ENCODE measurements around the gene WDR1. TPM values are rescaled to one million over a fixed set of nuclear protein-coding genes. Genes with fewer than 3 reads are reported as not detected.
A peak's percentile ranks its signal among the peaks of the same experiment; 100 is the strongest.

WDR1 gene
- total RNA-seq, 1 experiment from 2014 or later, result 223 TPM

GRCh38 chr4:10115271-10115796, 1.3 kb downstream of the WDR1 start:
- Histone ChIP-seq H3K9ac (ENCODE audit: low read length) (peak overlapping the region; percentile 77), H3K36me3 (ENCODE audit: control insufficient read depth in 1 of 2, insufficient read depth in 2 of 2, low read length in 2 of 2) (peaks cover 39 to 50% of the 10 kb centered on the region in 2 experiments), H3K9me2 (ENCODE audit: insufficient read depth) (no peaks in the 10 kb centered on the region), H2AFZ (ENCODE audit: low read depth, low read length, poor library complexity, severe bottlenecking) (no peak overlapping the region), H3K27me3 (ENCODE audit: insufficient read depth, low read length) (no peaks in the 10 kb centered on the region), H3K9me3 (ENCODE audit: control insufficient read depth in 1 of 2, insufficient read depth in 1 of 2, low read depth in 1 of 2, low read length in 2 of 2) (no peaks in the 10 kb centered on the region), H3K27ac (ENCODE audit: low read depth, low read length) (peak overlapping the region; percentile 77), H3K4me3 (replicated peaks in 1 of 2; ENCODE audit: low read depth in 1 of 2, low read length in 2 of 2) (peak overlapping the region; percentile 71 to 83), H3K4me2 (ENCODE audit: low read length) (peak overlapping the region; percentile 93), H3K79me2 (ENCODE audit: insufficient read depth, low read length) (peaks cover 59% of the 10 kb centered on the region), H4K20me1 (ENCODE audit: insufficient read depth) (peaks cover 7% of the 10 kb centered on the region; the same call in 1 of the 2 replicates), H3K4me1 (ENCODE audit: control insufficient read depth in 1 of 2, insufficient read depth in 2 of 2, low read length in 2 of 2) (peaks cover 9 to 28% of the 10 kb centered on the region in 2 experiments)
- intact Hi-C loops (cut with micrococcal nuclease), result loop anchor here (5.0 kb wide), 1 partner anchor 1627 kb away; no protein-coding TSS in a partner anchor
- BruUV-seq (replicated peaks), result TSS peak; percentile 51
- ChIA-PET POLR2A (no interaction called here), CTCF (no interaction called here), RAD21 (ENCODE audit: low non-redundant PET in 1 of 2, low total read pairs in 2 of 2, uncharacterized antibody in 2 of 2, unreplicated experiment in 2 of 2) (no interaction called here)
- DNase-seq (ENCODE audit: low read depth, low spot score) (no peak), ATAC-seq (no peak)
- no peak for TF ChIP-seq MAX (IDR thresholded peaks at IDR 0.05)
- no peak for TF ChIP-seq POLR2A (IDR thresholded peaks at IDR 0.05; ENCODE audit: borderline replicate concordance, extremely low read depth, insufficient read depth, insufficient read length)
- TF ChIP-seq ATF3 (IDR thresholded peaks at IDR 0.05), result no peak
- TF ChIP-seq SIN3A (IDR thresholded peaks at IDR 0.05; ENCODE audit: low read depth), result no peak
- TF ChIP-seq CBX3 (IDR thresholded peaks at IDR 0.05; ENCODE audit: low read depth), result no peak
- no peak for TF ChIP-seq YY1 (IDR thresholded peaks at IDR 0.05; ENCODE audit: extremely low read depth, insufficient replicate concordance, low read depth, low read length)
- TF ChIP-seq SRF (IDR thresholded peaks at IDR 0.05; ENCODE audit: low read depth), result no peak
- TF ChIP-seq SP1 (IDR thresholded peaks at IDR 0.05; ENCODE audit: low read depth), result no peak

- Histone ChIP-seq H2AFZ (ENCODE audit: low read depth, low read length, poor library complexity, severe bottlenecking) (no peak overlapping the region), H3K36me3 (ENCODE audit: control insufficient read depth in 1 of 2, insufficient read depth in 2 of 2, low read length in 2 of 2) (peaks cover 39 to 51% of the 10 kb centered on the region in 2 experiments), H3K9me2 (ENCODE audit: insufficient read depth) (no peaks in the 10 kb centered on the region), H3K79me2 (ENCODE audit: insufficient read depth, low read length) (peaks cover 66% of the 10 kb centered on the region), H3K4me3 (replicated peaks in 1 of 2; ENCODE audit: low read depth in 1 of 2, low read length in 2 of 2) (no peak overlapping the region), H3K9ac (ENCODE audit: low read length) (no peak overlapping the region), H3K4me2 (ENCODE audit: low read length) (peak overlapping the region; percentile 93), H3K9me3 (ENCODE audit: control insufficient read depth in 1 of 2, insufficient read depth in 1 of 2, low read depth in 1 of 2, low read length in 2 of 2) (no peaks in the 10 kb centered on the region), H3K27ac (ENCODE audit: low read depth, low read length) (no peak overlapping the region), H3K27me3 (ENCODE audit: insufficient read depth, low read length) (no peaks in the 10 kb centered on the region), H4K20me1 (ENCODE audit: insufficient read depth) (peaks cover 7% of the 10 kb centered on the region; the same call in 1 of the 2 replicates), H3K4me1 (ENCODE audit: control insufficient read depth in 1 of 2, insufficient read depth in 2 of 2, low read length in 2 of 2) (peaks cover 9 to 35% of the 10 kb centered on the region in 2 experiments)
- POLR2A ChIA-PET, result no interaction called here
- DNase-seq (ENCODE audit: low read depth, low spot score) (no peak), ATAC-seq (no peak)
- BruUV-seq (replicated peaks), result no TSS peak
- intact Hi-C loops (cut with micrococcal nuclease), result loop anchor here (5.0 kb wide), 1 partner anchor 1628 kb away; no protein-coding TSS in a partner anchor
- TF ChIP-seq POLR2A (IDR thresholded peaks at IDR 0.05; ENCODE audit: borderline replicate concordance, extremely low read depth, insufficient read depth, insufficient read length) (no peak), POLR2AphosphoS5 (IDR thresholded peaks at IDR 0.05; ENCODE audit: low read depth, low read length) (peak; percentile 13; the same call in 1 of the 2 replicates)
- RAD21 ChIA-PET (ENCODE audit: low non-redundant PET in 1 of 2, low total read pairs in 2 of 2, uncharacterized antibody in 2 of 2, unreplicated experiment in 2 of 2), result no interaction called here
- CTCF ChIA-PET, result no interaction called here
Observed at GRCh38 chr4:10114607-10115006, 2.0 kb downstream of the WDR1 start.
